HG03095 (cell line): Measurements from ENCODE around the gene TTLL12.
"Not testable (repeated sequence)": the region's sequence is repeated elsewhere in the genome, so short reads cannot be mapped to it uniquely, and the experiment has no call there.

Experiments
- ATAC-seq: cut with Tn5 transposase; IDR thresholded peaks from one replicate; pipeline ENCODE4 v1.9.1; 2021; ENCODE audit warnings: moderate library complexity; ENCODE audit not compliant: unreplicated experiment

TTLL12 gene

DNA sequence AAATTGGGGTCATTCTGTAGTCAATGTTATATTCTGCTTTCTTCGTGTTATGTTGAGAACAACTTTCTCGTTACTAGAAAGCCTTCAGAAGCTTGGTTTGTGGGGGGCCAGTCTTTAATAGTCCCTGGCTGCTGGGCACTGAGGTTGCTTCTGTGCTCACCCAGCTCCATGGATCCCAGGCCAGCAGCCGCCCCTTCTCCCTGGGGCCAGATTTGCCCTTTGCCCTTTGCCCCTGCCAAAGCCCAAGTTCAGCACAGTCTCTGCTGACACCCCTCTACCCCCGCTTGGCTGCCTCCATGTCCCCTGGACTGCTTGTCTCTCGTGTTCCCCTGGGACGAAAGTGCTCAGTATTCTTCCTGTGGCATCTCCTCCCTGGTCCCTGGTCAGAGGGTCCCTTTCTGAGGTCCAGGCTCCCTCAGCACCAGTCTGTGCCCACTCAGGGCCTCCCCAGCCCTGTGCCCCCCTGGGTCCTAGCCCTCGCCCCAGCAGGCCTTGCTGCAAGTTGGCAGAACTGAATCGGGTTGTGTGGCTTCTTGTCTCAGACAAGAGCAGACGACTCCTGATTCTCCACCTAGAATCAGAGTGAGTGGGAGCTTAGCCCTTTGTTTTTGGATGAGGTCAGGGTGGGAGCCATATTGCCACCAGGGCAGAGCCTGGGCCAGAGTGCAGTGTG is 28.9 kb downstream of the TTLL12 start:
- ATAC-seq, result no peak

DNA sequence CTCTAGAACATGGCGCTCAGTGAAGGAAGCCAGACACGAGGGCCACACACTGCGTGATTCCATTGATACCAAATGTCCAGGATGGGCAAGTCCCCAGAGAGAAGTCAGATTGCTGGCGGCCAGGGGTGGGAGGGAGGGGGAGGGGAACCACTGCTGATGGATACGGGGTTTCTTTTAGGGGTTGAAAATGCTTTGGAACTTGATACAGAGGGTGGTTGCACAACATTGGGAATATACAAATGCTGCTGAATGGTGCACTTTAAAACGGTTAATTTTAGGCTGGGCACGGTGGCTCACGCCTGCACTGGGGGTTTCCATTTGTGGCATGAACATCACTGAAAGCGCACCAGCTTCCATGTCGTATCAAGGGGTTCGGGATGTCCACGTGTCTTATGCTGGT is 30.5 kb downstream of the TTLL12 start:
- ATAC-seq, result no peak

DNA sequence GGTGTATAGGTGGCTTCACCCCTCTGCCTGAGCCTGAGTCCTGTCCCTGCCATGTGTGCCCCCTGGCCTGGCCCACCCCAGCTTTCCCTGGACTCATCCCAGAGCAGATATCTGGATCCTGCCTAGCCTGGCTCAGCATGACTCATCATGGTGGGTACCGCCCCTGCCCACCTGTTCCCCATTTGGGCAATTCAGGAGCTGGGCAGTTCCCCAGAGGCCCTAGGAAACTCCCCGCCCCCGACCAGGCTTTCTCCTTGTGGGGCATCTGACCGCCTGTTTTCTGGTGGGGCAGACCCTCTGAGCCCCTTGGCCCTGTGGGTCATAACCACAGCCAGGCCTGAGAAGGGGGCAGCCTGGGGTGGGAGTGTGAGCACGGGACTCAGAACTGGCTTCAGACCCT is 31.1 kb downstream of the TTLL12 start:
- ATAC-seq, result no peak

DNA sequence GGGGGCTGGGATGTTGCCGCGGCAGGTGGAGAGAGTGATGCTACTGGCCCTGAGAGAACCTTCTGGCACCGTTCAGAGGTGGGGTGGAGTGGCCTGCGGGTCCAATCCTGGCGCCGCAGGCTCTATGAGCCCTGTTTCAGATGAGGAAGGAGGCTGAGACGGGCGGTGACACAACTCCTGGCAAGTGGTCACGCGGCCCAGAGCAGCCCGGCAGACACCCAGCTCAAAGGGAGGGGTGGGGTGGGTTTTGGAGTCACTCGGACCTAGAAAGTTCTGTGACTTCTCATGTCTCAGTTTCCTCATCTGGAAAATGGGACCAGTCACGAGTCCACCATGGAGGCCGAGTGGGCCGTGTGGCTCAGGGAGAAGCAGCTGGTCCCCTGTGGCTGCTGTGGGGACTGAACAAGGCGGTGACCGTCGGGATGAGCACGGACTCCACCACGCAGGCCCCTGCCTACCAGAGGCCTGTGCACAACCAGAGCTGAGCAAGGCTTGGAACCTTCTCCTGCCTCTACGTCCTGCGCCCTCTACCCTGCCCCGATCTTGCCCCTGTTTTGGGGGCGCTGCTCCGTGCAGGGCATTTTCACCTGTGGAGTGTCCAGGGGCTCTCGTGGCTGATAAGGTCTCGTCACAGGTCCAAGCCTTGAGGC is 31.9 kb downstream of the TTLL12 start:
- no peak for ATAC-seq

DNA sequence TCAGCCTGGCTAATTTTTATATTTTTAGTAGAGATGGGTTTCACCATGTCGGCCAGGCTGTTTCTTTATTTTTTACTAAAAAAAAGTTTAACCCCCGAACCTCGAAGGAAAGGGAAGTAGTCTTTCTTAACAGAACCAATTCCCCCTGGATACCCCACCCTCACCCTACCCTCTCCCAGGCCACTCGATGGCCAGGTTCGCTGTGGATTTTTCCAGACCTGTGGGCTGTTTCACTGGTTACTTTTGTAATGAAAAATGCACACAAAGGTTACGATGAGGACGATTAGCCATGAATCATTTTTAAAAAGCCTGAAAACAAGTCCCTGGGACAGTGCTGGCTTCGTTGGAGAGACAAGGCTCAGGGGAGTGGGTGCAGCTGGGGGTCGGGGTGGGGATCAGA is 33.0 kb downstream of the TTLL12 start:
- no peak for ATAC-seq

- ATAC-seq, result no peak
Measured at GRCh38 chr22:43152357-43153071, 34.4 kb downstream of the TTLL12 start.

GRCh38 chr22:43152003-43152356 is 35.0 kb downstream of the TTLL12 start:
- ATAC-seq, result no peak

GRCh38 chr22:43151251-43152002 is 35.5 kb downstream of the TTLL12 start, which contains the start of gene TSPO:
Gene TSPO, plus strand, starts transcription at chr22:43151559. Its CDS starts 7,680 bp downstream, at chr22:43159239.
- no peak for ATAC-seq

DNA sequence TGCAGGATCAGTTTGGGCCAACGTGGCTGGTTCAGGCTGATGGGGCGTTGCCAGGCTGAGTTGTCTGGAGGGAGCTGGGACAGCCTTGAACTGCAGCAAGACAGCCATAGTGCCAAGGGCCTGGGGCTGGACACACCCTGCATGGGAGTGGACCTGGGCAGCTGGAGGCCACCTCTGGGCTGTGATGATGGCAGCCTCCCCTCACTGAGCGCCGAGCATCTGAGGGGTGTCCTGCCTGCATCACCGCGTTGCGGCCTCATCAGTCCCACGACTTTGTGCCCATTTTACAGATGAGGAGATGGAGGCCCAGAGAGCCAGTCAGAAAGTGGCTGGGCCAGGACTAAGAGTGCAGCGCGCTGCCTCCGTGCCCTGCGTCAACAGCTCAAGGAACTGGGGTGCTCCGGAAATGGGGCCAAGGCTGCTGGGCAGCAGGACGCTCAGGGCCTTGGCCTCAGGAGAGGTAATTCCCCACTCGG is 36.2 kb downstream of the TTLL12 start:
- no peak for ATAC-seq

- no peak for ATAC-seq
Measured at GRCh38 chr22:43148581-43148980, 38.4 kb downstream of the TTLL12 start.

DNA sequence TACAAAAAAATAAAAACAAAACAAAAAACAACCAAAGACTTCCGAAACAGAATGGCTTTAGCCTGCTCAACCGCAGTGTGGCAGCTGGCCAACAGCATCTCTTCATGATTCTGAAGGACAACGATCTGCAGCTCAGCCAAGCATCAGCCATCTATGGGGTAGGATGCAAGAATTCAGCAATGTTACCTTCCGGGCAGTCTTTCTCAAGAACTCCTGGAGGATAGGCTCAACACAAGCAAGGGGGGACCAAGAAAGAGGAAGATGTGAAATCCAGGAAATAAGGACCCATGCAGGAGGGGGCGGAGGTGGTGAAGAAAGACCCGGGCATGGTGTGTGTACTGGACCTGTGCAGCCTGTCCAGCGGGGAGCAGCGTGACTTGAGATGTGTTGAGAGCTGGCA is 39.1 kb downstream of the TTLL12 start:
- no peak for ATAC-seq

DNA sequence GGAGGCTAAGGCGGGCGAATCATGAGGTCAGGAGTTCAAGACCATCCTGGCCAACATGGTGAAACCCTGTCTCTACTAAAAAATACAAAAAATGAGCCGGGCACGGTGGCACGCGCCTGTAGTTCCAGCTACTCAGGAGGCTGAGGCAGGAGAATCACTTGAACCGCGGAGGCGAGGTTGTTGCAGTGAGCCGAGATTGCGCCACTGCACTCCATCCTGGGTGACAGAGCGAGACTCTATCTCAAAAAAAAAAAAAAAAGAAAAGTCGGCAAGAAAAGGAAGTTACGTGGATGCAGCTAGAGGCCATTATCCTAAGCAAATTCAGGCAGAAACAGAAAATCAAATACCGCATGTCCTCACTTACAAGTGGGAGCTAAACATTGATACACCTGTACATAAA is 40.6 kb downstream of the TTLL12 start:
- not testable (repeated sequence) for ATAC-seq

DNA sequence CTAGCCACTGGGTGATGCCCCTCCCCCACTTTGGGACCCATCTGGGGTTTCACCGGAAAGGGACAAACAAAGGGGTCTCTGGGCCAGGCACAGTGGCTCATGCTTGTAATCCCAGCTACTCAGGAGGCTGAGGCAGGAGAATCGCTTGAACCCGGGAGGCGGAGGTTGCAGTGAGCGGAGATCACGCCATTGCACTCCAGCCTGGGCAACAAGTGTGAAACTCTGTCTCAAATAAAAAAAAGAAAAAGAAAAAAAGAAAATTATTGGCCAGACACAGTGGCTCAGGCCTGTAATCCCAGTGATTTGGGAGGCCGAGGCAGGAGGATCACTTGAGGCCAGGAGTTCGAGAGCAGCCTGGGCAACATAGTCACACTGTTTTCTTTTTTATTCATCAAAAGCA is 41.6 kb downstream of the TTLL12 start:
- not testable (repeated sequence) for ATAC-seq

DNA sequence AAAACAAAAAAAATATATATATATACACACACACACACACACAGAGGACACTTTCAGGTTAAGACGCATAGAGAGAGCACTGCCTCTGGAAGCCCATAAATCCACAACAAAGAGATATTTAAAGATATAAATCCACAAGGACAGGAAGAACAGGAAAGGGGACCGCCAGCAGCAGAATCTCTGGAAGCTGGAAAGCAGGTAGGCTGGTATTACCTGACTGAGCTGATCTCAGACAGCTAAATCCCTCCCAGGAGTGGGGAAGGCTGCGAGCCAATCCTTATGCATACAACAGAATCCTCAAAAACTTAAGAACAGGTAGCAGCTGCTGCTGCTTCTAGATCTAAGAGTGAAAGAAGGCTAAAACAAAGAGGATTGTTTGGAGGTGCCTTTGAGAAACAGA is 42.0 kb downstream of the TTLL12 start:
- ATAC-seq, result no peak

GRCh38 chr22:43142880-43143562 is 43.9 kb downstream of the TTLL12 start, which contains the start of gene MCAT:
Gene MCAT, minus strand, starts transcription at chr22:43143398. Its CDS starts 50 bp downstream, at chr22:43143348.
- peak; percentile 55 for ATAC-seq

- ATAC-seq, result no peak
Measured at GRCh38 chr22:43136801-43137200, 50.1 kb downstream of the TTLL12 start.

DNA sequence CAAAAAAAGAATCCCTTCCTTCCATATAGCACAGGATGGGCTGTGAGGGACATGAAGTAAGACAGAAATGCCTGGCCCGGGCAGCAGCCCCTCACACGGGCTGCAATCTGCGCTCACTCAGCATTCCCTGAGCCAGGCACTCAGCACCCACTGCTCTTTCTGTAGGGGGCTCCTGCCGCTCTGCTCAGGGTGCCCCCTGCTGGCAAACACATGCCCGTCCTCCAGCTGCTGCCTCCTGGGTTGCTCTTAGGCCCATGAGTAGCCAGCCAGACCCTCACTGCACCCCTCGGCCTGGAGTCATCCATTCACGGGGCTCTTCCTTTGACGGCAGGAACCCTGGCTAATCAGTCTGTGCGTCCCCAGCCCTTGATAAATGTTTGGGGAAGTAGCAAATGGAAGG is 50.7 kb downstream of the TTLL12 start:
- ATAC-seq, result no peak

- no peak for ATAC-seq
Measured at GRCh38 chr22:43135565-43135964, 51.4 kb downstream of the TTLL12 start.

GRCh38 chr22:43134553-43134952 is 52.4 kb downstream of the TTLL12 start:
- ATAC-seq, result no peak

DNA sequence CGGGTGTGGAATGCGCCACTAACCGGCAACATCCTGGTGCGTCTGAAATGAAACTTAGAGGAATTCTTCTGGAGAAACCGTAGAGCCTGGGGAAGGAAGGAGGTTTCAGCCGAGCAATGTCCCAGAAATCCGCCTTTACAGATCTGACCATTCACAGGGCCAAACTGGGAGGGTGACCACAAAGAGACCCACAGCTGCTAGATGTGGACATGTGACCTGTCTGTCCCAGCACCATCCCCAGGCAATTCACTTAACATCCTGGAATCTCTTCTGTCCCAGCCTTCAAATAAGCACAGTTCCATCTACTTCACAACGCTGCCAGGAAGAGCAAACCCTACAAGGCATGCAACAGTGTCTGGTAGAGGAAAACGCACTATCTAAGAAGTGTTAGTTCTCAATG is 53.5 kb downstream of the TTLL12 start:
- ATAC-seq, result no peak
